ENCODE data around the gene DMD.

- no peak for TF ChIP-seq CTCF (CRISPR knock-in tag; IDR thresholded peaks at IDR 0.05)
- no peak for TF ChIP-seq POLR2A (IDR thresholded peaks at IDR 0.05; ENCODE audit: insufficient read depth in 1 of 2, low read depth in 2 of 2, low read length in 2 of 2)
- no peak for TF ChIP-seq HDAC1 (CRISPR knock-in tag; IDR thresholded peaks at IDR 0.05)
- no peak for TF ChIP-seq ZNF318 (CRISPR knock-in tag; IDR thresholded peaks at IDR 0.05)
- TF ChIP-seq CEBPB (IDR thresholded peaks at IDR 0.05; ENCODE audit: borderline replicate concordance, low read depth, low read length) = no peak
- no peak for TF ChIP-seq MEIS2 (CRISPR knock-in tag; IDR thresholded peaks at IDR 0.05)
- TF ChIP-seq MTA3 (CRISPR knock-in tag; IDR thresholded peaks at IDR 0.05) = no peak
- TF ChIP-seq ZNF572 (CRISPR knock-in tag; IDR thresholded peaks at IDR 0.05) = no peak
Measured at GRCh38 chrX:31099536-31100090, 2111.7 kb downstream of the DMD start.

Measured in HepG2 (cell line).